Esophagus muscularis mucosa (tissue), 4 donors: ENCODE measurements around the gene PARP14. TPM values are rescaled to one million over a fixed set of nuclear protein-coding genes. Genes with fewer than 3 reads are reported as not detected.

Experiments
- DNase-seq: peaks from one replicate; pipeline ENCODE4 v3.0.0-alpha.2; 2017; ENCODE audit errors: extremely low spot score
- H3K27ac ChIP-seq, 4 donors: fragments of 200-600 bp; sonication (generic); replicated peaks in 1 of 4; 1 replicate in 3 of 4; 2 replicates in 1 of 4; pipeline ENCODE4 v1.5.1; 2016 to 2019; ENCODE audit warnings: mild to moderate bottlenecking in 1 of 4
- H3K27me3 ChIP-seq, 4 donors: fragments of 200-600 bp; sonication (generic); one replicate each; pipeline versions ENCODE4 v1.5.1 to v1.6.0; 2016 to 2019
- H3K36me3 ChIP-seq, 4 donors: fragments of 200-600 bp; sonication (generic); one replicate each; pipeline ENCODE4 v1.5.1; 2016 to 2019
- H3K4me1 ChIP-seq, 4 donors: fragments of 200-600 bp; sonication (generic); one replicate each; pipeline ENCODE4 v1.5.1; 2016 to 2019
- H3K4me3 ChIP-seq, 4 donors: fragments of 200-600 bp; sonication (generic); 1 replicate in 2 of 4; 2 replicates in 2 of 4; pipeline ENCODE4 v1.5.1; 2016 to 2019; ENCODE audit warnings: mild to moderate bottlenecking in 4 of 4, moderate library complexity in 1 of 4
- H3K9me3 ChIP-seq, 4 donors: fragments of 200-600 bp; sonication (generic); 1 replicate in 3 of 4; 2 replicates in 1 of 4; pipeline ENCODE4 v1.5.1; 2016 to 2019
- CTCF ChIP-seq, 3 experiments: fragments of 200-600 bp in 2 of 3; fragments of 450-650 bp in 1 of 3; sonication (generic) in 2 of 3; IDR thresholded peaks; one replicate each; pipeline ENCODE4 v1.5.1; 2017 to 2019; ENCODE audit warnings: antibody characterized with exemption in 3 of 3, mild to moderate bottlenecking in 2 of 3, moderate library complexity in 1 of 3
- EP300 ChIP-seq: sonication (generic); formaldehyde crosslinking; IDR thresholded peaks from one replicate; pipeline ENCODE4 v1.6.1; 2017; ENCODE audit warnings: antibody characterized with exemption
- POLR2A ChIP-seq: fragments of 450-650 bp; IDR thresholded peaks from one replicate; pipeline ENCODE4 v1.6.1; 2017; ENCODE audit warnings: antibody characterized with exemption, moderate library complexity, mild to moderate bottlenecking, low read depth
- POLR2AphosphoS5 ChIP-seq, 2 donors: sonication (generic); formaldehyde crosslinking; IDR thresholded peaks; one replicate each; pipeline ENCODE4 v1.6.1; 2017; ENCODE audit warnings: antibody characterized with exemption in 2 of 2
- WGBS: methylation state at CpG from one replicate; pipeline ENCODE4 v1.1.5; 2018; 5-methylcytosine and 5-hydroxymethylcytosine counted together
- intact Hi-C: fragments of 100-400 bp; cut with DNase I; formaldehyde crosslinking; loops from one replicate; pipeline ENCODE4 v1.15.1; 2023
- total RNA-seq, 4 donors: library from RNA; depleted of rRNA; stranded (reverse); fragments of >200 nt; gene quantifications; one replicate each; pipeline versions ENCODE4 v1.1.0 to v1.2.1, GENCODE V29; 2016

PARP14 gene
- total RNA-seq, 4 donors from 2014 or later: 21.4 to 34.1 (median 22.5) TPM

- no peaks in the 10 kb centered on the region for H3K4me1 ChIP-seq
- H3K9me3 ChIP-seq: no peaks in the 10 kb centered on the region
- 83% methylated on average over 3 of the region's 3 CpGs for WGBS
- no peak overlapping the region for H3K27ac ChIP-seq
- TF ChIP-seq POLR2A: no peak
- no peak for TF ChIP-seq POLR2AphosphoS5 (IDR thresholded peaks at IDR 0.05)
- TF ChIP-seq EP300: no peak
- TF ChIP-seq CTCF (IDR thresholded peaks at IDR 0.05): no peak
- intact Hi-C loops: no loop called here
- H3K36me3 ChIP-seq: peaks cover 8 to 71% (median 53%) of the 10 kb centered on the region in 4 donors
- no peaks in the 10 kb centered on the region for H3K27me3 ChIP-seq
- DNase-seq: no peak
- H3K4me3 ChIP-seq: no peak overlapping the region
These were observed 38.8 kb downstream of the PARP14 start for GRCh38 chr3:122719273-122719921.

- Histone ChIP-seq H3K27me3 (no peaks in the 10 kb centered on the region), H3K27ac (no peak overlapping the region), H3K4me3 (no peak overlapping the region), H3K9me3 (no peaks in the 10 kb centered on the region), H3K4me1 (no peaks in the 10 kb centered on the region), H3K36me3 (peaks cover 0 to 32% (median 16%) of the 10 kb centered on the region in 4 donors)
- WGBS: 94% methylated on average over 18 of the region's 20 CpGs
- DNase-seq: no peak
- TF ChIP-seq CTCF (IDR thresholded peaks at IDR 0.05): no peak
- TF ChIP-seq POLR2AphosphoS5 (IDR thresholded peaks at IDR 0.05): no peak
- no peak for TF ChIP-seq EP300
- no peak for TF ChIP-seq POLR2A
- intact Hi-C loops: no loop called here
These were observed 44.5 kb downstream of the PARP14 start for GRCh38 chr3:122725106-122725505.

GRCh38 chr3:122727294-122727693, 46.7 kb downstream of the PARP14 start:
- TF ChIP-seq CTCF (IDR thresholded peaks at IDR 0.05) (no peak), POLR2AphosphoS5 (IDR thresholded peaks at IDR 0.05) (no peak), POLR2A (no peak), EP300 (no peak)

GRCh38 chr3:122727766-122728165, 47.1 kb downstream of the PARP14 start:
- H3K4me1 ChIP-seq: no peaks in the 10 kb centered on the region
- H3K27ac ChIP-seq: no peak overlapping the region
- no peak overlapping the region for H3K4me3 ChIP-seq
- WGBS: 96% methylated on average over 9 of the region's 9 CpGs
- H3K27me3 ChIP-seq: no peaks in the 10 kb centered on the region
- no peaks in the 10 kb centered on the region for H3K9me3 ChIP-seq
- no peak for DNase-seq
- intact Hi-C loops: no loop called here
- H3K36me3 ChIP-seq: peaks cover 0 to 25% (median 7%) of the 10 kb centered on the region in 4 donors
- TF ChIP-seq EP300: no peak

More at GRCh38 chr3:122727294-122727693, 46.7 kb downstream of the PARP14 start:
- H3K36me3 ChIP-seq: peaks cover 0 to 25% (median 7%) of the 10 kb centered on the region in 4 donors
- H3K27ac ChIP-seq: no peak overlapping the region
- H3K4me1 ChIP-seq: no peaks in the 10 kb centered on the region
- intact Hi-C loops: no loop called here
- WGBS: 89% methylated on average over 3 of the region's 3 CpGs
- H3K4me3 ChIP-seq: no peak overlapping the region
- H3K27me3 ChIP-seq: no peaks in the 10 kb centered on the region
- no peak for DNase-seq
- H3K9me3 ChIP-seq: no peaks in the 10 kb centered on the region

- intact Hi-C loops: no loop called here
- WGBS: 95% methylated on average over 3 of the region's 3 CpGs
- no peak overlapping the region for H3K4me3 ChIP-seq
- H3K27me3 ChIP-seq: no peaks in the 10 kb centered on the region
- no peaks in the 10 kb centered on the region for H3K4me1 ChIP-seq
- peaks cover 0 to 25% (median 7%) of the 10 kb centered on the region in 4 donors for H3K36me3 ChIP-seq
- DNase-seq: no peak
- no peak for TF ChIP-seq CTCF (IDR thresholded peaks at IDR 0.05)
- no peak for TF ChIP-seq POLR2AphosphoS5 (IDR thresholded peaks at IDR 0.05)
- no peak for TF ChIP-seq EP300
- no peaks in the 10 kb centered on the region for H3K9me3 ChIP-seq
- no peak overlapping the region for H3K27ac ChIP-seq
These were observed 47.5 kb downstream of the PARP14 start for GRCh38 chr3:122728186-122728585.
